HG03060 (cell line): ENCODE measurements around the gene HEMK1.

Experiments used
- ATAC-seq: cut with Tn5 transposase; IDR thresholded peaks from one replicate; pipeline ENCODE4 v1.9.1; 2021; ENCODE audit warnings: low read depth, moderate number of reproducible peaks; ENCODE audit not compliant: unreplicated experiment

Gene HEMK1

GRCh38 chr3:50630394-50630793 is 61.1 kb downstream of the HEMK1 start:
- no peak for ATAC-seq

DNA sequence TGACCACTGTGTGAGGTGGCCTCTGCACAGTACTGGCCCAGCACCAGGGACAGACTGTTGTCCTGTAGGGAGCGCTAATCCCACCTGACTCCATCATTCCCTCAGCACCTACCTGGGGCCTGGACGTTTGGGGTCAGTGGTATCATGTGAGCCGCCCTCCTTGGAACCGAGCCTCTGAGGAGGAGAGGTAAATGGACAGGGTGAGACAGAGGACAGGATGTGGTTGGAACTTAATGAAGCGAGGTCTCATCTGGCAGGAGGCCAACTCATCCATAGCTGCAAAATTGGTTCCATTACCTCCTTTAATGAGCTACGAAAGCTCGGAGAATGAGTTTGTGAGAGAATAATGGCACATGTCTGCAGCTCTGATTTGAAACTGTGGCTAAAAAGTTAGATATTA is 61.6 kb downstream of the HEMK1 start:
- no peak for ATAC-seq

GRCh38 chr3:50632450-50632849 is 63.1 kb downstream of the HEMK1 start:
- no peak for ATAC-seq

- no peak for ATAC-seq
Observed at GRCh38 chr3:50633230-50633790, 64.0 kb downstream of the HEMK1 start.

DNA sequence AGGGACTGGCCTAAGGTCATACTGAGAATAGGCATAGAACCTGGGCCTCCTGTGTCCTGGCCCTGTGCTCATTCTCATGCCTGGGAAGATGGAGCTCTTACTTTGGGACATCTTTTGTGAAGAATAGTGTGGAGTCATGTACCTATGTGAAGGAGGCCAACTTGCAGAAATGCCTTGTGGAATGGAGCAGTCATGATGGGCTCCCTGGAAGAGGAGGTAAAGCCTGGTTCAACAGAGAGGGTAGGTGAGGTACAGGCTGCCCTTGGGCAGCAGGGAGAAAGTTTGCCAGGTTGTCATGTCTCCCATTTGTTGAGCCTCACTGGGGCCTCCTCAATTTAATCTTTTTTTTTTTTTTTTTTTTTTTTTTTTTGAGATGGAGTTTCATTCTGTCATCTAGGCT is 65.7 kb downstream of the HEMK1 start:
- ATAC-seq: no peak

- no peak for ATAC-seq
Observed at GRCh38 chr3:50637011-50637410, 67.7 kb downstream of the HEMK1 start.

DNA sequence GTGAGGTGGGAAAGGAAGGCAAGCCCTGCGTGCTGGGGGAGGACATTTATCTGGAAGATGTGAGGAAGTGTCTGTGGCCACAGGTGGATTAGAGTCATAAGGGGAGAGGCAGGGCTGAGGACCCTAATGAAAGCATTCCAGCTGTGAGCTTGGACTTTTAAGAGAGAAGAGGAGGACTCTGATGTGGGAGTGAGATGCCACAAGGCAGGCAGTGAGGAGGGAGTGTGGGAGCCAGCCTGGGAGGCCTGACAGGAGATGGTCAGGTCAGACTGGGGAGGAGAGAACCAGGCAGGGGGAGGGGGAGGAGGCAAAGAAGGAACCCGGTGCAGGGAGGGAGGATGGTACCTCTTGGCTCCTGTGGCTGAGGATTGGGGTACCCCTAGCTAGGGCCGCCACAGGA is 68.6 kb downstream of the HEMK1 start:
- ATAC-seq: no peak

DNA sequence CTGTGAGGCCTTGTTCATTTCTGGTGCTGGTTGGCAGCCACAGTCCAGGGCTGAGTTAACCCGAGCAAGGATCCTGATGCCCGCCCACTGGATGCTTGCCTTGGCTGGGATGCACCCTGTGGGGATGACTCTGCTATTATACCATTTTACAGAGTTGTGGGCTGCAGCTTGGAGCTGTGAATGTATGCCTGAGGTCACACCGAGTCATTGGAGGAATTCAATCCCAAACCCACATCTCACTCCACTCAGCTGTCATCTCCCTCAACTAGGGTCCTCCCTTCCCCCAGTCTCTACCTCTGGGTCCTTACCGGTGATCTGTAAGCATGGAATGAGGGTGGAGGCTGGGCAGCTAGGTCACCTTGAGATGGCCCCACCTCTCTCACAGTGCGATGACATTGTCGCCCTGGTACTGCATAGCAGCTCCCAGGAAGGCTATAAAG is 69.8 kb downstream of the HEMK1 start:
- ATAC-seq: no peak

DNA sequence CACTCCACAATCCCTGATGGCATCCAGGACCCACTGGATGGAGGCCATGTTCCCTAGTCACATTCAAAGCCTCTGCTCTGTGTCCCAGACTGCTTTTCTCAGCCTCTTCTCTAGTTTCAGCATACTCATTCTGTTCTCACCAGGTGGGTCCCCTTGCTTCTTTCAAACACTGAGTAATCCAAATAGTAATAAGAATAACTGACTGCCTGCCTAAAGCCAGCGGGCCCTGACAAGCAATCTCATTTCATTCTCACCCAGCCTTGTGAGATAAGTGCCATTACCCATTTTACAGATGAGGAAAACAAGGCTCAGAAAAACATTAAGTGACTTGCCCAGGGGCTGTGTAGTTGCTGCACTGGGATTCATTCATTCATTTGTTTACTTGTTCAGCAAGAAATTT is 73.1 kb downstream of the HEMK1 start:
- ATAC-seq: no peak

DNA sequence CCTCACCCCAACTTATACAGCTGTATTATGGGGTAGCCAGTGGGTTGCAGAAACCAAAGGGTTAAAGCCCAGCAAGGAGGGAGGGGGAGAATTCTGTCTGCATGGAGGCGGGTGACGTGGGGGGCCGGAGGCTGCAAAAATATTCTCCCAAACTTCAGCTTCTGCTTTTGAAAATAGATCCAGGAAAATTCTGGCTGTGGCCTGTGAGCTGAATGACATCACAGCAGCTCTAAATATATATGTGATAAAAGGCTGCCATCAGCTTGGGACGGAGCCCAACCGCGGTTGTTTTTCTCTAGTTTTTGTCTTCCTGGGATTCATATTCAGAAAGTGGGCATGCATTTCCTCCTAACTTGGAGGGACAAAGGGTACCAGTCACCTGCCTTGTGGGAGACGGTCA is 75.2 kb downstream of the HEMK1 start:
- no peak for ATAC-seq

- ATAC-seq: no peak
Observed at GRCh38 chr3:50645378-50645777, 76.1 kb downstream of the HEMK1 start.
